SK-N-MC (cell line): ENCODE data around the gene IGLL5.

Experiments used
- EZH2 ChIP-seq: fragments of 200-600 bp; sonication (generic); IDR thresholded peaks from one replicate; pipeline ENCODE4 v1.6.1; 2017; ENCODE audit warnings: antibody characterized with exemption
- FOXP2 ChIP-seq: optimal IDR thresholded peaks from 2 replicates; pipeline ENCODE3; 2011; ENCODE audit warnings: mild to moderate bottlenecking, moderate library complexity; ENCODE audit not compliant: insufficient read depth; ENCODE audit errors: extremely low read length, control extremely low read depth
- POLR2AphosphoS5 ChIP-seq: IDR thresholded peaks from 2 replicates; pipeline ENCODE4 v1.6.1; 2012; ENCODE audit warnings: mild to moderate bottlenecking, low read depth, low read length, borderline replicate concordance

GRCh38 chr22:22937894-22938480 is 50.4 kb downstream of the IGLL5 start:
- no peak for TF ChIP-seq EZH2
- no peak for TF ChIP-seq POLR2AphosphoS5
- TF ChIP-seq FOXP2 = no peak
